Type B pancreatic cell (in vitro differentiated cells): ENCODE results near the gene GALNT13. TPM values are rescaled to one million over a fixed set of nuclear protein-coding genes. Genes with fewer than 3 reads are reported as not detected.

ENCODE experiments used
- DNase-seq: peaks from one replicate; pipeline ENCODE4 v3.0.0; 2021; ENCODE audit warnings: mixed read lengths; ENCODE audit not compliant: unreplicated experiment; ENCODE audit errors: extremely low spot score
- H3K27ac Mint-ChIP-seq: 2 replicates; pipeline ENCODE4 v1.8.0; 2021; ENCODE audit warnings: mild to moderate bottlenecking, mixed read lengths
- H3K27me3 Mint-ChIP-seq: 2 replicates; pipeline ENCODE4 v1.8.0; 2021; ENCODE audit warnings: mixed read lengths
- H3K36me3 Mint-ChIP-seq: 2 replicates; pipeline ENCODE4 v1.8.0; 2021; ENCODE audit warnings: mixed read lengths
- H3K4me1 Mint-ChIP-seq: one replicate; pipeline ENCODE4 v1.8.0; 2021; ENCODE audit warnings: mixed read lengths; ENCODE audit not compliant: unreplicated experiment
- H3K4me3 Mint-ChIP-seq: 2 replicates; pipeline ENCODE4 v1.8.0; 2021; ENCODE audit warnings: mild to moderate bottlenecking, mixed read lengths
- H3K9me3 Mint-ChIP-seq: 2 replicates; pipeline ENCODE4 v1.8.0; 2021; ENCODE audit warnings: mixed read lengths
- total RNA-seq: library from RNA; stranded (reverse); gene quantifications from 2 replicates; pipeline ENCODE4 v1.2.1, GENCODE V29; 2021; ENCODE audit warnings: low replicate concordance
- TF ChIP-seq, protein P1 (sequence below): fragments of 200-600 bp; sonication (generic); conservative IDR thresholded peaks from 2 replicates; pipeline ENCODE4 v1.5.0; 2021; ENCODE audit warnings: antibody characterized with exemption, mild to moderate bottlenecking

GALNT13 gene
- total RNA-seq, 1 donor from 2014 or later: 5.9 TPM

- Mint-ChIP-seq H3K4me3 (no peak overlapping the region), H3K27me3 (no peaks in the 10 kb centered on the region), H3K9me3 (no peaks in the 10 kb centered on the region), H3K4me1 (no peaks in the 10 kb centered on the region), H3K36me3 (no peaks in the 10 kb centered on the region), H3K27ac (no peak overlapping the region)
- TF ChIP-seq, protein P1, sequence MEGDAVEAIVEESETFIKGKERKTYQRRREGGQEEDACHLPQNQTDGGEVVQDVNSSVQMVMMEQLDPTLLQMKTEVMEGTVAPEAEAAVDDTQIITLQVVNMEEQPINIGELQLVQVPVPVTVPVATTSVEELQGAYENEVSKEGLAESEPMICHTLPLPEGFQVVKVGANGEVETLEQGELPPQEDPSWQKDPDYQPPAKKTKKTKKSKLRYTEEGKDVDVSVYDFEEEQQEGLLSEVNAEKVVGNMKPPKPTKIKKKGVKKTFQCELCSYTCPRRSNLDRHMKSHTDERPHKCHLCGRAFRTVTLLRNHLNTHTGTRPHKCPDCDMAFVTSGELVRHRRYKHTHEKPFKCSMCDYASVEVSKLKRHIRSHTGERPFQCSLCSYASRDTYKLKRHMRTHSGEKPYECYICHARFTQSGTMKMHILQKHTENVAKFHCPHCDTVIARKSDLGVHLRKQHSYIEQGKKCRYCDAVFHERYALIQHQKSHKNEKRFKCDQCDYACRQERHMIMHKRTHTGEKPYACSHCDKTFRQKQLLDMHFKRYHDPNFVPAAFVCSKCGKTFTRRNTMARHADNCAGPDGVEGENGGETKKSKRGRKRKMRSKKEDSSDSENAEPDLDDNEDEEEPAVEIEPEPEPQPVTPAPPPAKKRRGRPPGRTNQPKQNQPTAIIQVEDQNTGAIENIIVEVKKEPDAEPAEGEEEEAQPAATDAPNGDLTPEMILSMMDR: no peak
- no peak for DNase-seq
Measured at GRCh38 chr2:154125891-154126290, 254.2 kb downstream of the GALNT13 start.

DNA sequence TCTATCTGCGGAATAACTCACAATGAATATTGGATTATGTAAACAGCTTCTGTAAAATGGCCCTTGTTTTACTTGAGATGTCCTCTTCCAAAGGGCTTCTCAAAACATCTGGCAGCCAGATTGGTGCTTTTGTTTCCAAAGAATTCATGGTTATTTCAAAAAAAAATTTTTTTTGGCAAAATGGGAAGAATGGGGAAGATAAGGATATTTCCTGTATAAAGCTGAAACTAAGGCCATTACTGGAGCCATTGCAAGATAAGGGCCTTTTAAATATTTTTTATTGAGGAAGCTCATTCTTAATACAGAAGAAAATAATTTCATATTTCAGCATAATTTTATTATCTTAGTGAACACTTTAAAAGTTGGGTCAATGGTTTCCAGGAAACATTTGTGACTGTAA lies 259.1 kb downstream of the GALNT13 start:
- H3K4me1 Mint-ChIP-seq: no peaks in the 10 kb centered on the region
- no peaks in the 10 kb centered on the region for H3K36me3 Mint-ChIP-seq
- H3K9me3 Mint-ChIP-seq: no peaks in the 10 kb centered on the region
- TF ChIP-seq, protein P1: no peak
- DNase-seq: no peak
- H3K4me3 Mint-ChIP-seq: no peak overlapping the region
- H3K27me3 Mint-ChIP-seq: no peaks in the 10 kb centered on the region
- no peak overlapping the region for H3K27ac Mint-ChIP-seq

GRCh38 chr2:154132827-154133226 lies 261.1 kb downstream of the GALNT13 start:
- Mint-ChIP-seq H3K4me1 (no peaks in the 10 kb centered on the region), H3K27me3 (no peaks in the 10 kb centered on the region), H3K27ac (no peak overlapping the region), H3K36me3 (no peaks in the 10 kb centered on the region), H3K9me3 (no peaks in the 10 kb centered on the region), H3K4me3 (no peak overlapping the region)
- no peak for DNase-seq
- TF ChIP-seq, protein P1: no peak

DNA sequence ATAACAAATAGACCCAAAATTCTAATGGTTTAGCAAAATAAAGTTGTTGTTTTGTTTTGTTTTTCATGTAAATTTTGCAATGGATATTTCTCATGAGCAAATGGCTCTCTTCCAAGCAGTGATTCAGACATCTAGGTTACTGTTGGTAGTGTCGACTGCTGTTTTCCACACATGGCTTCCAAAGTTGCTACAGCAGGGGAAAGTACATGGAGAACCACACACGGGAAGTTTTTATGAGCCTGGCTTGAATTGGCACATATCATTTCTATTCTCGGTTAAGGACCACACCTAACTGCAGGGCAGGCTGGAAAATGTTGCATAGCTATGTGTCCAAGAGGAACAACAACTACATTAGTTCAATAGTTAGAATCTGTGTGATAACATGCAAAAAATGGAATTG lies 262.1 kb downstream of the GALNT13 start:
- Mint-ChIP-seq H3K27me3 (no peaks in the 10 kb centered on the region), H3K4me1 (no peaks in the 10 kb centered on the region), H3K9me3 (no peaks in the 10 kb centered on the region), H3K27ac (no peak overlapping the region), H3K36me3 (no peaks in the 10 kb centered on the region), H3K4me3 (no peak overlapping the region)
- no peak for DNase-seq
- TF ChIP-seq, protein P1: no peak

GRCh38 chr2:154140249-154141025 lies 268.7 kb downstream of the GALNT13 start:
- DNase-seq: no peak
- no peaks in the 10 kb centered on the region for H3K4me1 Mint-ChIP-seq
- H3K4me3 Mint-ChIP-seq: no peak overlapping the region
- no peaks in the 10 kb centered on the region for H3K9me3 Mint-ChIP-seq
- no peak overlapping the region for H3K27ac Mint-ChIP-seq
- no peaks in the 10 kb centered on the region for H3K36me3 Mint-ChIP-seq
- no peaks in the 10 kb centered on the region for H3K27me3 Mint-ChIP-seq
- TF ChIP-seq, protein P1: no peak
